Dendritic cell treated with granulocyte-macrophage colony-stimulating factor and Interleukin-4, amounts not matched to agents 40 ng/mL and 50 ng/mL, for 4 days (primary cell): ENCODE measurements around the gene TRMT1.
A peak's percentile ranks its signal among the peaks of the same experiment; 100 is the strongest.

ENCODE experiments used
- H3K27ac Mint-ChIP-seq: one replicate; pipeline ENCODE4 v1.8.0; 2022; ENCODE audit warnings: mild to moderate bottlenecking, mixed read lengths
- H3K27me3 Mint-ChIP-seq: one replicate; pipeline ENCODE4 v1.8.0; 2022; ENCODE audit warnings: mild to moderate bottlenecking, mixed read lengths
- H3K36me3 Mint-ChIP-seq: one replicate; pipeline ENCODE4 v1.8.0; 2022; ENCODE audit warnings: low read depth, mixed read lengths
- H3K4me1 Mint-ChIP-seq: one replicate; pipeline ENCODE4 v1.8.0; 2022; ENCODE audit warnings: low read depth, mixed read lengths
- H3K4me3 Mint-ChIP-seq: one replicate; pipeline ENCODE4 v1.8.0; 2022; ENCODE audit warnings: mild to moderate bottlenecking, moderate library complexity, mixed read lengths
- H3K9me3 Mint-ChIP-seq: one replicate; pipeline ENCODE4 v1.8.0; 2022; ENCODE audit warnings: mixed read lengths
- intact Hi-C: fragments of 100-400 bp; cut with micrococcal nuclease; formaldehyde crosslinking; loops from one replicate; pipeline ENCODE4 v1.15.0; 2022

Gene TRMT1

DNA sequence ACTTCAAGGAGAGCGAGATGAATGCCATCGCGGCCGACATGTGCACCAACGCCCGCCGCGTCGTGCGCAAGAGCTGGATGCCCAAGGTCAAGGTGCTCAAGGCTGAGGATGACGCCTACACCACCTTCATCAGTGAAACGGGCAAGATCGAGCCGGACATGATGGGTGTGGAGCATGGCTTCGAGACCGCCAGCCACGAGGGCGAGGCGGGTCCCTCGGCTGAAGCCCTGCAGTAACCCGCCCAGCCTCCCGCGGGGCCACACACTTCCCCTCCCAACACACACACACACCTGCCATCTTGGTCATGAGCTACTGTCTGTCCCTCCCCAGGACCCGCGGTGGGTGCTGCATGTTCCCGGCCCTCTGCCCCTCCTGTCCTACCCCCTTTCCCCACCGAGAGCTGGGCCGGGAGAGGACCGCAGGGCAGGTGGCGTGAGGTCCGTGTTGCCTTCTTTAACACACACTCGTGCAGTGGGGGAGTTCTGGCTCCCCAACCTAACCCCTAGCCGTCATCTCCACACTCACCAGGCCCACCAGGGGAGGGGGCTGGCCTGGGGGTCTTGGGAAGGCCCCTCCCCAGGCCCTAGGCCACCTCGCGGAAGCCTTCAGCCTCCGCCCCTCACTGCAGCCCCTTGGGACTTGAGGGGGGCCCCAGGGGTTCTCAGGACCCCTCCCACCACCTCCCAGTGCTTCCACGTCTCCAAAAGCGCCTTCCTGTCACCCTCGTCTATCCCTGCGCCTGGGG, 21.8 kb upstream of the TRMT1 start:
- intact Hi-C loops: no loop called here
- Mint-ChIP-seq H3K9me3 (no peaks in the 10 kb centered on the region), H3K36me3 (peaks cover 89% of the 10 kb centered on the region), H3K4me1 (peaks cover 16% of the 10 kb centered on the region), H3K4me3 (no peak overlapping the region), H3K27me3 (no peaks in the 10 kb centered on the region), H3K27ac (no peak overlapping the region)

DNA sequence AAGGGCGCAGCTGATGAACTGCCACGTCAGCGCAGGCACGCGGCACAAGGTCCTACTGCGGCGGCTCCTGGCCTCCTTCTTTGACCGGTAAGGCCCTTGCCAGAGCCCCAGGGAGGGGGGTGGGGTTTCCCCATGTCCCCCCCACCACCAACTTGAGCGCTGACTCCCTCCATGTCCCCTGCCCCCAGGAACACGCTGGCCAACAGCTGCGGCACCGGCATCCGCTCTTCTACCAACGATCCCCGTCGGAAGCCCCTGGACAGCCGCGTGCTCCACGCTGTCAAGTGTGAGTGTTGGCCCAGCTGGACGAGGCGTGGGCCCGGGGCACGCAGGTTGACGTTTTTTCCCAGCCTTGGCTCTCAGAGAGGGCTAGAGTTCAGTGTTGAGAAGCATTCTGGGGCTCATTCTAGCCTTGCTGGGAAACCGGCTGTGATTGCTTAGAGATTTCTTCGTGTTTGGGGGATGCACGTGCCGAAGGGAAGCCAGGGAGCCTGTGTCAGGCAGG, 20.8 kb upstream of the TRMT1 start:
- Mint-ChIP-seq H3K27ac (no peak overlapping the region), H3K4me1 (peaks cover 26% of the 10 kb centered on the region), H3K4me3 (no peak overlapping the region), H3K36me3 (peaks cover 94% of the 10 kb centered on the region), H3K9me3 (no peaks in the 10 kb centered on the region), H3K27me3 (no peaks in the 10 kb centered on the region)
- intact Hi-C loops: no loop called here

DNA sequence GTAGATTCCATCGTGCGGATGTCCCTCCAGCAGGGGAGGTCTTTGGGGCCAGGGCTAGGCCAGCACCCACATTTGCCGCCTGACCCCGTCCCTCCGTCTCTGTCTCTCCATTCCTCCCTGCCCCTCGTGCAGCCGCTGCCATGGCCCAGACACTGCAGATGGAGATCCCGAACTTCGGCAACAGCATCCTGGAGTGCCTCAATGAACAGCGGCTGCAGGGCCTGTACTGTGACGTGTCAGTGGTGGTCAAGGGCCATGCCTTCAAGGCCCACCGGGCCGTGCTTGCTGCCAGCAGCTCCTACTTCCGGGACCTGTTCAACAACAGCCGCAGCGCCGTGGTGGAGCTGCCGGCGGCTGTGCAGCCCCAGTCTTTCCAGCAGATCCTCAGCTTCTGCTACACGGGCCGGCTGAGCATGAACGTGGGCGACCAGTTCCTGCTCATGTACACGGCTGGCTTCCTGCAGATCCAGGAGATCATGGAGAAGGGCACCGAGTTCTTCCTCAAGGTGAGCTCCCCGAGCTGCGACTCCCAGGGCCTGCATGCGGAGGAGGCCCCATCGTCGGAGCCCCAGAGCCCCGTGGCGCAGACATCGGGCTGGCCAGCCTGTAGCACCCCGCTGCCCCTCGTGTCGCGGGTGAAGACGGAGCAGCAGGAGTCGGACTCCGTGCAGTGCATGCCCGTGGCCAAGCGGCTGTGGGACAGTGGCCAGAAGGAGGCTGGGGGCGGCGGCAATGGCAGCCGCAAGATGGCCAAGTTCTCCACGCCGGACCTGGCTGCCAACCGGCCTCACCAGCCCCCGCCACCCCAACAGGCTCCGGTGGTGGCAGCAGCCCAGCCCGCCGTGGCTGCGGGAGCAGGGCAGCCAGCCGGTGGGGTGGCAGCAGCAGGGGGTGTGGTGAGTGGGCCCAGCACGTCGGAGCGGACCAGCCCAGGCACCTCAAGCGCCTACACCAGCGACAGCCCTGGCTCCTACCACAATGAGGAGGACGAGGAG, 18.8 kb upstream of the TRMT1 start:
- H3K36me3 Mint-ChIP-seq: peaks cover 88% of the 10 kb centered on the region
- H3K27me3 Mint-ChIP-seq: no peaks in the 10 kb centered on the region
- no peaks in the 10 kb centered on the region for H3K9me3 Mint-ChIP-seq
- H3K4me1 Mint-ChIP-seq: peaks cover 39% of the 10 kb centered on the region
- intact Hi-C loops: no loop called here
- H3K27ac Mint-ChIP-seq: no peak overlapping the region
- no peak overlapping the region for H3K4me3 Mint-ChIP-seq

DNA sequence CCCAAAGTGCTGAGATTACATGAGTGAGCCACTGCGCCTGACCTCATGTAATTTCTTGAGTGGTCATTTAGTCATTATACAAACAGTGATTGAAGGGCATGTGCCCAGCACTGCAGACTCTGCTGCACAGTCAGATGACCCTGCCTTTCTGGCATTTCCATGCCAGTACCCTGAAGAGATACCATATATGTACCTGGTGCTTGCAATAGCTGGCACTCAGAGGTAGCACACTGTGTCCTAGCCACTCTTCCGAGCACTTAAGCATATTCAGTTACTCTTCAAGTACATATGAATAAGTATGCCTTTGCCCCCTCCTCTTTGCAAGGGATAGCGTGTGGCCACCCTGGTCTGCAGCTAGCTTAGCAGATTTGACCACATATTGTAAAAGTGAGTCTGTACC, 18.1 kb upstream of the TRMT1 start:
- peaks cover 34% of the 10 kb centered on the region for H3K4me1 Mint-ChIP-seq
- no peak overlapping the region for H3K27ac Mint-ChIP-seq
- H3K4me3 Mint-ChIP-seq: no peak overlapping the region
- H3K27me3 Mint-ChIP-seq: no peaks in the 10 kb centered on the region
- intact Hi-C loops: no loop called here
- H3K36me3 Mint-ChIP-seq: peaks cover 83% of the 10 kb centered on the region
- H3K9me3 Mint-ChIP-seq: no peaks in the 10 kb centered on the region

DNA sequence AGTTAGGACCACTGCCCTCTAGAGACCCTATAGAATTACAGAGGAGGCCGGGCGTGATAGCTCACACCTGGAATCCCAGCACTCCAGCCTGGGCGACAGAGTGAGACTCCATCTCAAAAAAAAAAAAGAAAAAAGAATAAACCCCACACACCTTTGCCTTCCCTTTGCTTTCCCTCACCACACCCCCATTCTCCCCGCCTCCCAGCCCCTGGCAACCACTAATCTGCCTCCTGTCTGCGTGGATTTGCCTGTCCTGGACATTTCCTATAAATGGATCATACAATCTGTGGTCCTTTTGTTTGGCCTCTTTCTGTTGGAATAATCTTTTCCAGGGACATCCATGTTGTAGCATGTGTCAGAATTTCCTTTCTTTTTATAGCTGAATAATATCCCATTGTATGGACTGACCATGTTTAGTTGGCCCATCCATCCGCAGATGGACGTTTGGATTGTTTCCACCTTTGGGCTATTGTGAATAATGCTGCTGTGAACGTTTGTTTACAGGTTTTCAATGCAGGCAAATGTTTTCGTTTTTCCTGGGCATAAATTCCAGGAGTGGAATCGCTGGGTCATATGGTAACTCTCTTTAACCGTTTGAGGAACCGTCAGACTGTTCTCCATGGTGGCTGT, 16.8 kb upstream of the TRMT1 start:
- Mint-ChIP-seq H3K36me3 (peaks cover 74% of the 10 kb centered on the region), H3K4me1 (peaks cover 33% of the 10 kb centered on the region), H3K27me3 (no peaks in the 10 kb centered on the region), H3K9me3 (no peaks in the 10 kb centered on the region), H3K27ac (no peak overlapping the region), H3K4me3 (no peak overlapping the region)
- intact Hi-C loops: no loop called here

DNA sequence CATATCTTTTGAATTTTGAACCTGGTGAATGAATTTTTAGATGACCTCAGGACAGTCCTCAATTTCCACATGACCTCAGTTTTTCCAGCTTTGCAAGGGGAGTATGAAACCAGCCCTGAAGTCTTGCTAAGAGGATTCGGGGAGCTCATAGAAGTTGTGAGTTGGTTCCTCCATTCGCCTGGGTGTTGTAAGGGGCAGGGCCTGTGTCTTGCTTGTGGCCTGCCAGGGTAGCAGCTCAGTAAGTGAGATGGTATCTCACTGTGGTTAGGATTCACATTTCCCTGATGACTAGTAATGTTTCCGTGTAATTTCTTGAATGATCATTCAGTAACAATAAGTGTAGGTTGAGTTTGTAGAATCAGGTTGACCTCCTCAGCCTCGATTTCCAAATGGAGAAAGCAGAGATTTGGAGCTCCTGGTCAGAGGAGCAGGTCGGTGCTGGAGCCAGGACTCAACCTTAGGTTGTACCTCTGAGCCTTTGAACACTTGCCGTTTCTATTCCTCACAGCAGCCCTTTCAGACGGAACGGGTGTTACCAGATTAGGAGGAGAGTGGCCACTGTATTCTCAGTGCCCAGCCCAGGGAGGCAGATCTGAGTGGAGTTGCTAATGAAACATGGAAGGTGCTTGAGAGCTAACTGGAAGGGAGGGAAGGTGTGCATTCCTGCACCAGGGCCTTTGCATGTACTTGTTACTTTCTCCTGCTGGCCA, 16.1 kb upstream of the TRMT1 start:
- H3K36me3 Mint-ChIP-seq: peaks cover 67% of the 10 kb centered on the region
- H3K27ac Mint-ChIP-seq: no peak overlapping the region
- no peaks in the 10 kb centered on the region for H3K9me3 Mint-ChIP-seq
- intact Hi-C loops: no loop called here
- no peak overlapping the region for H3K4me3 Mint-ChIP-seq
- peaks cover 39% of the 10 kb centered on the region for H3K4me1 Mint-ChIP-seq
- H3K27me3 Mint-ChIP-seq: no peaks in the 10 kb centered on the region

DNA sequence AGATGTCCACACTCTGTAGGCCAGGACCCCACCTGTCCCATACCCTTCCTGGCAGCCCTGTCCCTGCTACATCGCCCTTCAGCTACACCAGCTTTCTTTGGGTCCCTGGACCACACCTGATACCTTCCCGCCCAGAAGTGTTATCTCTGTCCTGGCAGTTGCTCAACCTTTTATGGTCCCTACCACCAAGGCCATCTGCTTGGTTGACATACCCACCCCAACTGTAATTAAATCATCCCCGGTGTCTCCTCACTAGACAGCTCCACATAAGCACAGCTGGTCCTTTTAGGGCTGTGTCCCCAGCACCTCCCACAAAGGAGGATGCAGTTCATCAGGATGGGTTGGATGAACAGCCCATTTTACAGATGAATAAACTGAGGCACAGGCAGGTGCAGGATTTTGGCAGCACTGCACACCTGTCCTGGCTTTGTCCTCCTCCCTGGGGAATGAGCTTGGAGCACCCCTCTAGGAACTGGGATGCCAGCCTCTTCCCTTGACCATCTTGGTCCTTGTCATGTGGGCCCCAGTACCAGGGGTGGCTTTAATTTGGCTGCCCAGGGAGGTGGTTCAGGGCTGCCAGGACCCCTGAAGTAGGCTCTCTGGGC, 14.4 kb upstream of the TRMT1 start:
- intact Hi-C loops: no loop called here
- Mint-ChIP-seq H3K27me3 (no peaks in the 10 kb centered on the region), H3K27ac (peak overlapping the region; percentile 25), H3K9me3 (no peaks in the 10 kb centered on the region), H3K4me3 (no peak overlapping the region), H3K36me3 (peaks cover 61% of the 10 kb centered on the region), H3K4me1 (peaks cover 40% of the 10 kb centered on the region)

DNA sequence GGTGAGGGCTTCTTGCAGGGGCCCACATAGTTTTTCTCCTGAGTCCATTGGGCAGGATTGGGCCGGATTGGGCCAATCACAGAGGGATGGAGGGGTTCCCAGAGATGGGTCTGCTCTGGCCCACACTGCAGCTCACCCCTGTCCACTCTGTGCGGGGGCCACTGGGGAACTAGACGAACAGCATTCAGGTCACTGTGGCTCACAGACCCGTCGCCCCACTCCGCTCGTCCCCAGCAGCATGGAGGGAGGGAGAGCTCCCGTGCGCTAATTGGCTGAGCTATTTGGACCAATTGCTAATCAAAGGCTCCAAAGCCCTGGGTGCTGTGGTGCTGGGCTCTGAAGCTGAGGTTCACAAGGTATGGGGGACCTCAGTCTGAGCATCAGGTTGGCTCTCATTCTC, 12.8 kb upstream of the TRMT1 start:
- intact Hi-C loops: no loop called here
- Mint-ChIP-seq H3K27ac (no peak overlapping the region), H3K9me3 (no peaks in the 10 kb centered on the region), H3K4me1 (peaks cover 40% of the 10 kb centered on the region), H3K36me3 (peaks cover 61% of the 10 kb centered on the region), H3K27me3 (no peaks in the 10 kb centered on the region), H3K4me3 (no peak overlapping the region)

DNA sequence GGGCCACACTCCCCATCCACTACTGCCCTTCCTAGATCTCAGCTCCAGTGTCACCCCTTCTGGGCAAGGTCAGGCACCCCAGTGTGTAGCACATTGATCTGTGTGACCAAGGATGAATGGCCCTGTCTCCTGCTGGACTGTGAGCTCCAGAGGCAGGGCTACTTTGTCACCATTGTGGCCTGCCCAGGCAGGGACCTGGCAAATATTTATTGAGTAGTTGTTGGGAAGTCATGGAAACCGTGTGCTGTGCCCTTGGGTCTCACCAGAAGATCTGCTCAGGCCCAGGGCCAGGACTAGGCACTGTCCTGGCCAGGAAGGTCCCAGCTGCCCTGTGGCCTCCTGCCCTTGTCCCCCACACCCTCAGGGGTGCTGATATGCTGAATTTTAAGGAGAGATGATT, 12.0 kb upstream of the TRMT1 start:
- Mint-ChIP-seq H3K27me3 (no peaks in the 10 kb centered on the region), H3K9me3 (no peaks in the 10 kb centered on the region), H3K4me3 (no peak overlapping the region), H3K36me3 (peaks cover 62% of the 10 kb centered on the region), H3K4me1 (peaks cover 44% of the 10 kb centered on the region), H3K27ac (no peak overlapping the region)
- intact Hi-C loops: no loop called here

DNA sequence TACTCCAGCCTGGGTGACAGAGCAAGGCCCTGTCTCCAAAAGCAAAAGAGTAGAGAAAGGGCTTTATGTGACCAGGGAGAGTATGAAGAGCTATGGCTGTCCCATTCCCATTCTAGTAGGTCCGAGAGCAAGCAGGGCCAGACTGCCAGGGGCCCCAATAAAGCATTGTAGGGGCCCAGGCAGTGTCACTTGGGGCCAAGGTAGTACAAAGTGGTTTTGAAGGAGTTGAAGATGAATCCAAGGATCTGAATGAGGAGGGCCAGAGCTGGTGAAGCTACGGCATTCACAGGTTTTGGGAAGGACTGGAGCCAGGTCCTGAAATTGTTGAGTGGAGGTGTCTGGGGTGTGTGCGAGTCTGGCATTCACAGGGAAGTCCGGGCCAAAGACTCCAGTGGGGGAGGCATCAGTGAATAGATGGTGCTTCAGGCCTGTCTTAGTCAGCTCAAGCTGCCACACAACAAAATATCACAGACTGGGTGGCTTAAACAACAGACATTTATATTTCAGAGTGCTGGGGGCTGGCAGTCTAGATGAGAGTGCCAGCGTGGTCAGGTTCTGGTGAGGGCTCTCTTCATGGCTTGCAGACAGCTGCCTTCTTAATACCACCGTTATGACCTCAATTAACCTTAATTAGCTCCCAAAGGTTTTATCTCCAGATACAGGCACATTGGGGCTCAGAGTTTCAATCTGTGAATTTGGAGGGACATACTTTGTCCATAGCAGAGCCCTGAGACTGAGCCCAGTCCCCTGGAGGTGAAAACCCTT, 11.5 kb upstream of the TRMT1 start:
- H3K4me1 Mint-ChIP-seq: peaks cover 44% of the 10 kb centered on the region
- H3K27ac Mint-ChIP-seq: no peak overlapping the region
- intact Hi-C loops: no loop called here
- H3K27me3 Mint-ChIP-seq: no peaks in the 10 kb centered on the region
- peaks cover 62% of the 10 kb centered on the region for H3K36me3 Mint-ChIP-seq
- no peaks in the 10 kb centered on the region for H3K9me3 Mint-ChIP-seq
- no peak overlapping the region for H3K4me3 Mint-ChIP-seq

DNA sequence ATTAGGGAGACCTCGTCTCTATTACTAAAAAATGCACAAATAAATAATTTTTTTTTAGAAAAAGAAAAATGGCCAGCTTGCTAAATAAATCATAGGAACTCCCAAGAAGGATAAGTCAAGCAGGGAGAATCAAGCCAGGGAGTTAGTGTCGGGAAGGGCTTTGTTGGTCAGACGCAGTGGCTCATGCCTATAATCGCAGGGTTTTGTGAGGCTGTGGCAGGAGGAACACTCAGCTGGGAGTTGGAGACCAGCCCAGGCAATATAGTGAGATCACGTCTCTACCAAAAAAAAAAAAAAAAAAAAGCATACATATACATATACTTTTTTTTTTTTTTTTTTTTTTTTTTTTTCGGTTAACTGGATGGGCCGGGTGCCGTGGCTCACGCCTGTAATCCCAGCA, 10.5 kb upstream of the TRMT1 start:
- H3K27me3 Mint-ChIP-seq: no peaks in the 10 kb centered on the region
- no peak overlapping the region for H3K27ac Mint-ChIP-seq
- intact Hi-C loops: no loop called here
- peaks cover 47% of the 10 kb centered on the region for H3K4me1 Mint-ChIP-seq
- H3K36me3 Mint-ChIP-seq: peaks cover 65% of the 10 kb centered on the region
- H3K4me3 Mint-ChIP-seq: no peak overlapping the region
- no peaks in the 10 kb centered on the region for H3K9me3 Mint-ChIP-seq

DNA sequence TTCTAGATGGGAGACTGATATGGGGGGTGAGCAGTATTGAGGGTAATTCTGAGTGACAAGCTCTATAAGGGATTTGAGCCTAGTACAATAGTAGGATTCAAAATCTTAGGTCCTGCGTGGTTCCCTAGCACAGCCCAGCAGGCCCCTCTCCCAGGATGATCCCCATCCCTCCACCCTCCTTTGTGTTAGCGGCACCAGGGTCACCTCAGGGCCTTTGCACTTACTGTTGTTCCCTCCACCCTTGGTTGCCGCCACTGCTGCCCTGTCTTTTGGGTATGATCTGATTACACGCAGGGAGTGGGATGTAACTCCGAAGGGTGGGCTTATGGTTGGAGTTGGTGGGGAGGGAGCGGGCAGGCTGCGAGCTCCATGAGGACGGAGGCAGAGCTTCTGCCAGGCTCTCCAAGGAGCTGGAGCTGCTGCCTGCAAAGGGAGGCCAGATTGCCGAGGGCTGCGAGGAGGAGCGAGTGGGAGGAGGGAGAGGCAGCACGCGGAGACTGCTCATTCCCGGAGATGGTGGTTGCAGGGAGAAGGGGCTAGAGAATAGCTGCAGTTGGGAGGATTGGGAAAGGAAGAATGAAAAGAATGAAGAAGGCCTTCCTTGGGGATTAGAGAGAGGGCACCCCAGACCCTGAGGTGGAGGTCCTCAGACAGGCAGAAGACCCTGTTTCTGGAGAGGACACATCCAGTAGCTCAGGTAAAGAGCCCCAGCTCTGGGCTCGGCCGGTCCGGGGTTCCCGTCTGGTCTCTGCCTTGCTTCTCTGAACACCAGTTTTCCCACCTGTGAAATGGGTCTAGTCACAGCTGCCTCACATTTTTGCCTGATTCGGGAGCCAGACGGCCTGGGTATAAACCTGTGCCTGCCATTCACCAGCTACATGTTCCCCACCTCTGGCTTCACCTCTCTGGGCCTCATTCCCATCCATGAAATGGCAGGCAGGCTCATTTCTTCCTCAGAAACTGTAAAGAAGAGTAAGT, 6.7 kb upstream of the TRMT1 start:
- intact Hi-C loops: no loop called here
- H3K36me3 Mint-ChIP-seq: peaks cover 65% of the 10 kb centered on the region
- no peaks in the 10 kb centered on the region for H3K27me3 Mint-ChIP-seq
- no peaks in the 10 kb centered on the region for H3K9me3 Mint-ChIP-seq
- H3K4me3 Mint-ChIP-seq: no peak overlapping the region
- peaks cover 58% of the 10 kb centered on the region for H3K4me1 Mint-ChIP-seq
- H3K27ac Mint-ChIP-seq: peak overlapping the region; percentile 21
